ENCODE data around the gene GOLGB1. TPM values are rescaled to one million over a fixed set of nuclear protein-coding genes. Genes with fewer than 3 reads are reported as not detected.
"Not testable (repeated sequence)": the region's sequence is repeated elsewhere in the genome, so short reads cannot be mapped to it uniquely, and the experiment has no call there.

Gene GOLGB1, protein sequence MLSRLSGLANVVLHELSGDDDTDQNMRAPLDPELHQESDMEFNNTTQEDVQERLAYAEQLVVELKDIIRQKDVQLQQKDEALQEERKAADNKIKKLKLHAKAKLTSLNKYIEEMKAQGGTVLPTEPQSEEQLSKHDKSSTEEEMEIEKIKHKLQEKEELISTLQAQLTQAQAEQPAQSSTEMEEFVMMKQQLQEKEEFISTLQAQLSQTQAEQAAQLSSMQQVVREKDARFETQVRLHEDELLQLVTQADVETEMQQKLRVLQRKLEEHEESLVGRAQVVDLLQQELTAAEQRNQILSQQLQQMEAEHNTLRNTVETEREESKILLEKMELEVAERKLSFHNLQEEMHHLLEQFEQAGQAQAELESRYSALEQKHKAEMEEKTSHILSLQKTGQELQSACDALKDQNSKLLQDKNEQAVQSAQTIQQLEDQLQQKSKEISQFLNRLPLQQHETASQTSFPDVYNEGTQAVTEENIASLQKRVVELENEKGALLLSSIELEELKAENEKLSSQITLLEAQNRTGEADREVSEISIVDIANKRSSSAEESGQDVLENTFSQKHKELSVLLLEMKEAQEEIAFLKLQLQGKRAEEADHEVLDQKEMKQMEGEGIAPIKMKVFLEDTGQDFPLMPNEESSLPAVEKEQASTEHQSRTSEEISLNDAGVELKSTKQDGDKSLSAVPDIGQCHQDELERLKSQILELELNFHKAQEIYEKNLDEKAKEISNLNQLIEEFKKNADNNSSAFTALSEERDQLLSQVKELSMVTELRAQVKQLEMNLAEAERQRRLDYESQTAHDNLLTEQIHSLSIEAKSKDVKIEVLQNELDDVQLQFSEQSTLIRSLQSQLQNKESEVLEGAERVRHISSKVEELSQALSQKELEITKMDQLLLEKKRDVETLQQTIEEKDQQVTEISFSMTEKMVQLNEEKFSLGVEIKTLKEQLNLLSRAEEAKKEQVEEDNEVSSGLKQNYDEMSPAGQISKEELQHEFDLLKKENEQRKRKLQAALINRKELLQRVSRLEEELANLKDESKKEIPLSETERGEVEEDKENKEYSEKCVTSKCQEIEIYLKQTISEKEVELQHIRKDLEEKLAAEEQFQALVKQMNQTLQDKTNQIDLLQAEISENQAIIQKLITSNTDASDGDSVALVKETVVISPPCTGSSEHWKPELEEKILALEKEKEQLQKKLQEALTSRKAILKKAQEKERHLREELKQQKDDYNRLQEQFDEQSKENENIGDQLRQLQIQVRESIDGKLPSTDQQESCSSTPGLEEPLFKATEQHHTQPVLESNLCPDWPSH (N-terminal part only)
- total RNA-seq (10 to 100 TPM; 45.7 to 49.3 TPM), polyA plus RNA-seq (10 to 100 TPM in 1 of 2 donors, 1 to 10 TPM in 1; 1.3 to 19.0 TPM)

DNA sequence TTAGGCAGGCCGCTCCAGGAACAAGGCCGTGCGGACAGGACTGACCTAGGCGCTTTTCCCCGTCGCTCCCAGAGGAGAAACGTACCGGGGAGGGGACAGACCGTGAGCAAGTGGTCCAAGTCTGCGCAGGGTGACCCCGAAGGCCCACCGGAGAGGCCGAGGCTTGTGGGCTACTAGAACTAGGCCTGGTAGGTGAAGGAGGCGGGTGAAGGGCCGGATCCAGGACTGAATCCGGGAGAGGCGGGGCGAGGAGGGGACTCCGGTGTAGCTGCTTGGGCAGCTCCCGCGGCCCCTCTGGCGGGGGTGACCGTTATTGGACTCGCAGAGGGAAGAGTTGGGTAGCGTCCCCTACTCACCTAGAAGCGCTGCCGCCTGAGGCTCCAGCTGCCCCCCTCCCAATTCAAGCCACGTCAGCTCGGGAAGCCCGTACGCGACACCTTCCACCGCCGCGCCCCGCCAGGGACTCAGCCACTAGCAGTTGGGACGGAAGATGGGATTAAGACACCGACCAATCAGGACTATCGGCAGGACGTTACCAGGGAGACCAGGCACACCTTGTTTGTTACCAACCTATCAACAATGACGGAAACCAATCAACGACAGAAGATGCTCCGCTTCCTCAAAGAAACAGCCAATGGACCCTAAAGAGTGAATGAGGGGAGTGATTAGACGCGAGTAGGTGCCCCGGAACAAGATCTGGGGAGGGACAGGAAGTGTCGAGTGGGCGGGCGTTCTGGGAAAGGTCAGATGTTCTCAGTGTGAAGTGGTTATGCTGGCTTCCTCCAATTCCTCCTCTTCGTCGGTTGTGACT, at the start of gene GOLGB1:
TSS of gene GOLGB1 (minus strand) at position 466 of the 811 bp plus-strand sequence. CDS start 18,770 bp downstream, outside the sequence.
- POLR2A ChIA-PET (ENCODE audit: partially characterized antibody), result interaction anchor here (0.6 to 2.7 kb wide), 13 partner anchors 13 to 1044 kb away, joined by 3 to 33 read pairs (median 4); partner anchors contain the start of genes EAF2, FAM162A, HCLS1 and HSPBAP1
- Mint-ChIP-seq H3K27me3 (peaks cover 6 to 7% of the 10 kb centered on the region in 2 donors), H3K4me1 (peaks cover 8 to 10% (median 9%) of the 10 kb centered on the region in 4 donors)

DNA sequence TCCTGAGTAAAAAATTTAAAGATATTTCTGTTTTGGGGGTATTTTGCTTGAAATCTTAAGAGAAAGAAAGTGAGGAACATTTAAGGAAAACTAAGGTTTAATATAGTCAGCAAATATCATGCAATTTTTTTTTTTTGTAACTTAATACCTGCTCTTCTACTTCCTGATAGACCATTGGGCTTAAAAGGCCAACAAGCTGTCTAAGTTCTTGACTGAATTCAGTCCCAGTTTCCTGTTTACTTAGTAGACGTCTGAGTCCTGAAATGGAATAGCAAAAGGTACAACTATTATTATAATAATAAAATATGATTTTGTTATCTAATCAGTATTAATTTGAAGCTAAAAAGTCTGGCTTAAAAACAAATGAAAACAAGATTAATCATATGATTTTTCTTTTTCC, 47.4 kb upstream of the GOLGB1 start:
- H3K4me1 ChIP-seq (ENCODE audit: insufficient read depth, low read length), result no peaks in the 10 kb centered on the region
- Mint-ChIP-seq H3K4me3 (no peak overlapping the region), H3K27ac (no peak overlapping the region), H3K9me3 (no peaks in the 10 kb centered on the region), H3K4me1 (peaks cover 0 to 8% (median 0%) of the 10 kb centered on the region in 4 donors), H3K27me3 (no peaks in the 10 kb centered on the region), H3K36me3 (peaks cover 25 to 46% of the 10 kb centered on the region in 2 donors)
- intact Hi-C loops (cut with micrococcal nuclease), result no loop called here
- H3K4me3 ChIP-seq (ENCODE audit: low read length in 2 of 2), result no peak overlapping the region
- H3K36me3 ChIP-seq (ENCODE audit: insufficient read depth, low read length), result peaks cover 1% of the 10 kb centered on the region
- no peak overlapping the region for H3K27ac ChIP-seq (ENCODE audit: low read depth, low read length)
- no peaks in the 10 kb centered on the region for H3K27me3 ChIP-seq (ENCODE audit: insufficient read depth, low read length)
- no peak for DNase-seq
- ChIA-PET POLR2A (ENCODE audit: partially characterized antibody) (no interaction called here), CTCF (ENCODE audit: partially characterized antibody) (no interaction called here)
- H3K9me3 ChIP-seq (ENCODE audit: control insufficient read depth in 1 of 2, low read length in 2 of 2), result no peaks in the 10 kb centered on the region

More for the DNA sequence above, at the start of gene GOLGB1:
- H3K4me3 ChIP-seq (ENCODE audit: low read length in 2 of 2), result peak within 1 kb of the TSS; percentile 75 to 86
- Mint-ChIP-seq H3K9me3 (no peaks in the 10 kb centered on the region), H3K27ac (no peak within 1 kb of the TSS), H3K4me3 (peak within 1 kb of the TSS in 2 of 8 donors; percentile 17 to 44), H3K36me3 (no peaks in the 10 kb centered on the region)
- intact Hi-C loops (cut with micrococcal nuclease), result loop anchor here (1.0 to 10.0 kb wide), 10 partner anchors 86 to 1836 kb away; partner anchors contain the start of genes EAF2, FAM162A, GSK3B and HACD2
- H3K36me3 ChIP-seq (ENCODE audit: insufficient read depth, low read length), result no peaks in the 10 kb centered on the region
- H3K4me1 ChIP-seq (ENCODE audit: insufficient read depth, low read length), result peaks cover 34% of the 10 kb centered on the region
- CTCF ChIA-PET (ENCODE audit: partially characterized antibody), result interaction anchor here (1.1 to 1.8 kb wide), 3 partner anchors 11 to 88 kb away, joined by 4 to 7 read pairs (median 5); partner anchors contain the start of gene HCLS1
- peak within 1 kb of the TSS; percentile 99 for H3K27ac ChIP-seq (ENCODE audit: low read depth, low read length)
- no peaks in the 10 kb centered on the region for H3K27me3 ChIP-seq (ENCODE audit: insufficient read depth, low read length)
- H3K9me3 ChIP-seq (ENCODE audit: control insufficient read depth in 1 of 2, low read length in 2 of 2), result no peaks in the 10 kb centered on the region
- DNase-seq, result peak; percentile 93 to 98 (median 97)

DNA sequence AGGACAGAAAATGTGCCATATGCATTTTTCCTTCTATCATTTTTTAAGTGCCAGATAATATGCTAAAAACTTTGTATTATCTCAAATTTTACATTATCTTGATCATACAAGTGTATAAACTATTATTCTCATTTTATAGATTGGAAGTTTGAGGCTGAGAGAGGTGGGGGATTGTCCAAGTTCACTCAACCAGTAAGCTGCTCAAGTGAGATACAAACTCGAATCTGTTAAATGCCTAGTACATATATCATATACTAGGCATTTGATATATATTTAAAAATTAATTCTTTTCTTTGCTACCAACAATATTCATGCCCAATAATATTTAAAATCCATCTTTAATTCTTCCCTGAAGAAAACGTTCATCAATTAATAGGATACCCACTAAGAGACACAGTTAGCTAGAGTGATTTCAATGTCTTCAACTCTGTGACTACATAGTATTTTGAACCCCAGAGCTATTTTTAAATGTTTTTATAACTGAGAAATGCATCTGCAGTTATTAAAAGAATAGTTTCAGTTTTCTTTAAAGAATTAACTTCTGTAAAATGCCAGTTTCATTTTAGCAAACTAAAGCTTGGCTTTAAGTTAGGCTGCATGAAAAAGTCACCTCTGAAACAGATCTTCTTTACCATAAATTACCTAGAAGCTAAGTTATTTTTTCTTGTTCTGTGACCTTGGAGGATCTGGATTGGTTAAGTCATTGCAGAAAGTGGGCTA, 44.9 kb upstream of the GOLGB1 start:
- POLR2A ChIA-PET (ENCODE audit: partially characterized antibody), result no interaction called here
- Histone ChIP-seq H3K36me3 (ENCODE audit: insufficient read depth, low read length) (peaks cover 10% of the 10 kb centered on the region), H3K4me3 (ENCODE audit: low read length in 2 of 2) (no peak overlapping the region), H3K27me3 (ENCODE audit: insufficient read depth, low read length) (no peaks in the 10 kb centered on the region), H3K4me1 (ENCODE audit: insufficient read depth, low read length) (no peaks in the 10 kb centered on the region), H3K27ac (ENCODE audit: low read depth, low read length) (no peak overlapping the region), H3K9me3 (ENCODE audit: control insufficient read depth in 1 of 2, low read length in 2 of 2) (no peaks in the 10 kb centered on the region)
- H3K36me3 Mint-ChIP-seq, result peaks cover 36 to 50% of the 10 kb centered on the region in 2 donors
- no peak for DNase-seq
- intact Hi-C loops (cut with micrococcal nuclease), result no loop called here
- no peak overlapping the region for H3K27ac Mint-ChIP-seq
- CTCF ChIA-PET (ENCODE audit: partially characterized antibody), result no interaction called here
- peaks cover 0 to 1% (median 0%) of the 10 kb centered on the region in 4 donors for H3K4me1 Mint-ChIP-seq
- H3K4me3 Mint-ChIP-seq, result no peak overlapping the region
- H3K9me3 Mint-ChIP-seq, result no peaks in the 10 kb centered on the region
- H3K27me3 Mint-ChIP-seq, result no peaks in the 10 kb centered on the region

DNA sequence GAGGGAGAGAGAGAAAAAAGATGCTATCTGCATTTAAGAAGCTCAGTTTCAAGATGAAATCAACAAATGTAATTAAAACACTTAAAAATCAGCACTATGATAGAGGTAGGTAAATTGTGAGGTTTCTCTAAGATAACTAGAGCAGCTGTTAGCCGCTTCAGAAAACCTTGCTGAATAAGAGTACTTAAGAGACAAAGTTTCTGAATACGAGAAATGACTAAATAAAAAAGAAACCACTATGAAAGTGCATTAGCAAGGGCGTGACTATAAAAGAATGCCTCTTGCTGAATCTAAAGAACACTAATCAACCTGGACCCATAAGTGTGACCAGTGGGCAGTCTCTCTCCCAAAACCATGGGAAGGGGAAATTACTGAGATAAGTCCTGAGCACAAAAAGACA, 43.5 kb upstream of the GOLGB1 start:
- ChIA-PET POLR2A (ENCODE audit: partially characterized antibody) (no interaction called here), CTCF (ENCODE audit: partially characterized antibody) (no interaction called here)
- peaks cover 50 to 58% of the 10 kb centered on the region in 2 donors for H3K36me3 Mint-ChIP-seq
- no peaks in the 10 kb centered on the region for H3K4me1 ChIP-seq (ENCODE audit: insufficient read depth, low read length)
- H3K9me3 ChIP-seq (ENCODE audit: control insufficient read depth in 1 of 2, low read length in 2 of 2), result no peaks in the 10 kb centered on the region
- no peaks in the 10 kb centered on the region for H3K27me3 Mint-ChIP-seq
- peak overlapping the region in 3 of 7 donors; percentile 9 to 31 (median 13) for H3K27ac Mint-ChIP-seq
- DNase-seq, result no peak
- no peak overlapping the region for H3K4me3 ChIP-seq (ENCODE audit: low read length in 2 of 2)
- intact Hi-C loops (cut with micrococcal nuclease), result no loop called here
- H3K27me3 ChIP-seq (ENCODE audit: insufficient read depth, low read length), result no peaks in the 10 kb centered on the region
- peaks cover 0 to 1% (median 0%) of the 10 kb centered on the region in 4 donors for H3K4me1 Mint-ChIP-seq
- H3K27ac ChIP-seq (ENCODE audit: low read depth, low read length), result no peak overlapping the region
- H3K9me3 Mint-ChIP-seq, result no peaks in the 10 kb centered on the region
- peaks cover 20% of the 10 kb centered on the region for H3K36me3 ChIP-seq (ENCODE audit: insufficient read depth, low read length)
- no peak overlapping the region for H3K4me3 Mint-ChIP-seq

DNA sequence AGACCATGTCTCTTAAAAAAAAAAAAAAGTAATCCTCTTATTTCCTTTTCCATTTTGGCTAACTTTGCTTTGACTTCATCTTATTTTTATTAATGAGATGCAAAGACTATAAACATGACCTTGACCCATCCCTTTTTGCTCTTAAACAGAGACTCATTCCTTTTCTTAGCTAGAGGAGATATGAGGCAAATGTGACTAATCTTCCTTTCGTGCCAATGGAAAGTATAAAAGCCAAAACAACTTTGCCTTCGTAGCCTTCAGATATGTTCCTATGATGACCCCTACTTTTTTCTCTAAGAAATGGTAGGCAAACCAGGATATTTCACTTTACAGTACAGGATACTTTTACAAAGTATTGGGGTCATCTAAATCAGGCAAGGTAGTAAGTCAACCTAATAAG, 36.9 kb upstream of the GOLGB1 start:
- no peaks in the 10 kb centered on the region for H3K27me3 ChIP-seq (ENCODE audit: insufficient read depth, low read length)
- intact Hi-C loops (cut with micrococcal nuclease), result no loop called here
- no peaks in the 10 kb centered on the region for H3K9me3 ChIP-seq (ENCODE audit: control insufficient read depth in 1 of 2, low read length in 2 of 2)
- H3K27ac ChIP-seq (ENCODE audit: low read depth, low read length), result no peak overlapping the region
- Mint-ChIP-seq H3K36me3 (peaks cover 72 to 75% of the 10 kb centered on the region in 2 donors), H3K4me1 (no peaks in the 10 kb centered on the region), H3K27ac (peak overlapping the region in 1 of 7 donors; percentile 10), H3K27me3 (no peaks in the 10 kb centered on the region), H3K4me3 (no peak overlapping the region), H3K9me3 (no peaks in the 10 kb centered on the region)
- H3K4me3 ChIP-seq (ENCODE audit: low read length in 2 of 2), result no peak overlapping the region
- DNase-seq, result no peak
- H3K4me1 ChIP-seq (ENCODE audit: insufficient read depth, low read length), result no peaks in the 10 kb centered on the region
- ChIA-PET POLR2A (ENCODE audit: partially characterized antibody) (no interaction called here), CTCF (ENCODE audit: partially characterized antibody) (no interaction called here)
- H3K36me3 ChIP-seq (ENCODE audit: insufficient read depth, low read length), result peaks cover 39% of the 10 kb centered on the region

DNA sequence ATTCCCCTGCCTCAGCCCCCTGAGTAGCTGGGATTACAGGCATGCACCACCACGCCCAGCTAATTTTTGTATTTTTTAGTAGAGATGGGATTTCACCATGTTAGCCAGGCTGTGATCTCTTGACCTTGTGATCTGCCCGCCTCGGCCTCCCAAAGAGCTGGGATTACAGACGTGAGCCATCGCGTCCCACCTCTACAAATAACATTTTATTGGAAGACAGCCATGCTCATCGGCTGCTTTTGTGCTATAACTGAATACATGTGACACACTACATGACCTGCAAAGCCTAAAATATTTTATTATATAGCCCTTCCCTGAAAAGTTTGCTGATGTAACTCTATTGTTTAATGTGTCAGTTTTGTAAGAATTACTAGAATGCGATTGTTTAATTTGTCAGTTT, 33.2 kb upstream of the GOLGB1 start:
- H3K4me1 Mint-ChIP-seq; H3K27ac ChIP-seq (ENCODE audit: low read depth, low read length); H3K9me3 ChIP-seq (ENCODE audit: control insufficient read depth in 1 of 2, low read length in 2 of 2); CTCF ChIA-PET (ENCODE audit: partially characterized antibody); H3K4me3 ChIP-seq (ENCODE audit: low read length in 2 of 2); H3K4me3 Mint-ChIP-seq; H3K27ac Mint-ChIP-seq; H3K27me3 ChIP-seq (ENCODE audit: insufficient read depth, low read length); H3K9me3 Mint-ChIP-seq; intact Hi-C loops (cut with micrococcal nuclease); H3K27me3 Mint-ChIP-seq; H3K4me1 ChIP-seq (ENCODE audit: insufficient read depth, low read length); DNase-seq: not testable (repeated sequence)
- H3K36me3 Mint-ChIP-seq, result peaks cover 76 to 79% of the 10 kb centered on the region in 2 donors
- peaks cover 38% of the 10 kb centered on the region for H3K36me3 ChIP-seq (ENCODE audit: insufficient read depth, low read length)
- POLR2A ChIA-PET (ENCODE audit: partially characterized antibody), result interaction anchor here (0.6 kb wide), 1 partner anchor 124 kb away, joined by 3 read pairs; no protein-coding TSS in a partner anchor
